ENCODE measurements around the gene HDAC2.

Gene HDAC2

DNA sequence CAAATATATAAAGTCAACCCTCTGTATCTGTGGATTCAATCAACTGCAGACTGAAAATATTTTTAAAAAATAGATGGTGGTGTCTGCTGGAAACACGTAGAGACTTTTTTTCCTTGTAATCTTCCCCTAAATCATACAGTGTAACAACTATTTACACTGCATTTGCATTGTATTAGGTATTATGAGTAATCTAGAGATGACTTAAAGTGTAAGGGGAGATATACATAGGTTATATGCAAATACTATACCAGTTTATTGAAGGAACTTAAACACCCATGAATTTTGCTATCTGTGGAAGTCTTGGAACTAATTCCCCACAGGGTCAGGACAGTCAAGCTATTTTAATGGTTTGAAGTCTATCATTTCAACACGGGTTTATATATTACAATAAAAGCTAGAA, 10.2 kb downstream of the HDAC2 start:
- ChIA-PET POLR2A (ENCODE audit: low non-redundant PET) (no interaction called here), CTCF (no interaction called here)
- H3K27ac ChIP-seq, result no peak overlapping the region
- TF ChIP-seq, protein P1, sequence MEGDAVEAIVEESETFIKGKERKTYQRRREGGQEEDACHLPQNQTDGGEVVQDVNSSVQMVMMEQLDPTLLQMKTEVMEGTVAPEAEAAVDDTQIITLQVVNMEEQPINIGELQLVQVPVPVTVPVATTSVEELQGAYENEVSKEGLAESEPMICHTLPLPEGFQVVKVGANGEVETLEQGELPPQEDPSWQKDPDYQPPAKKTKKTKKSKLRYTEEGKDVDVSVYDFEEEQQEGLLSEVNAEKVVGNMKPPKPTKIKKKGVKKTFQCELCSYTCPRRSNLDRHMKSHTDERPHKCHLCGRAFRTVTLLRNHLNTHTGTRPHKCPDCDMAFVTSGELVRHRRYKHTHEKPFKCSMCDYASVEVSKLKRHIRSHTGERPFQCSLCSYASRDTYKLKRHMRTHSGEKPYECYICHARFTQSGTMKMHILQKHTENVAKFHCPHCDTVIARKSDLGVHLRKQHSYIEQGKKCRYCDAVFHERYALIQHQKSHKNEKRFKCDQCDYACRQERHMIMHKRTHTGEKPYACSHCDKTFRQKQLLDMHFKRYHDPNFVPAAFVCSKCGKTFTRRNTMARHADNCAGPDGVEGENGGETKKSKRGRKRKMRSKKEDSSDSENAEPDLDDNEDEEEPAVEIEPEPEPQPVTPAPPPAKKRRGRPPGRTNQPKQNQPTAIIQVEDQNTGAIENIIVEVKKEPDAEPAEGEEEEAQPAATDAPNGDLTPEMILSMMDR (conservative IDR thresholded peaks at IDR 0.05; ENCODE audit: low read depth), result no peak
- DNase-seq (ENCODE audit: low spot score), result no peak

DNA sequence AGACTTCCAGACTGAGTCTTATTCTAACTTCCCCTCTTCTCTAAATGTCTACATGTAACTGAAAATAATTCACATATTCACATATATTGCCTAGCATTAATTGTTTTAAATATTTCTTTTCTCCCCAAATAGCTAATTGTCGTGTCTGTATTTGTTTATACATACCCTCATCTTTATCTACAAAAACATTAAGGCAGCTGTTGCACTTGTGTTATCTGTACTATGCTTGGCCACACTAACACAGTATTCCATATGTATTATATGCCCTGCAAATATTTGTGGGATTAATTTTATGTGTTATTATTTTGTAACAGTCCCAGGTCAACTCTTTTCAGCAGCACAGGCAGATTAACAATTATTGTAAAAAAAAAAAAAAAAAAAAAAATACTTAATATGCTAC, 11.7 kb downstream of the HDAC2 start:
- TF ChIP-seq, protein P1 (conservative IDR thresholded peaks at IDR 0.05; ENCODE audit: low read depth), result no peak
- ChIA-PET POLR2A (ENCODE audit: low non-redundant PET) (no interaction called here), CTCF (no interaction called here)
- no peak for DNase-seq (ENCODE audit: low spot score)
- H3K27ac ChIP-seq, result no peak overlapping the region

DNA sequence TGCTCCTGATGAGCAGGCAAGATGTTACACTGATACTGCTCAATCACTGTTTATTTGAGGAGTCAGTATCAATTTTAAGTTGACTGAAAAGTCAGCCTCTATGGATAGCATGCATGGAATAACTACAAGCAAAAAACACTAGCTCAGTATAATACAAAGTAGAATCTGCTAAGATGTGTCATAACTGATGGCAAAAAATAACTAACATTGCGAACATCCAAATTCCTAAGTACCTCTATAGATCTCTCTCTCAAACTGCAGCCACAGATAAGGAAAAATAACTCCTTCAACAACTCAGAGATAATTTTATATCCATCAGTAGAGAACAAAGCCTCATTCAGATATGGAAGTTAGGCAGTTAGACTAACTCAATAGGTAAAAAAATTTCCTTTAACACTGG, 16.3 kb downstream of the HDAC2 start:
- TF ChIP-seq, protein P1 (conservative IDR thresholded peaks at IDR 0.05; ENCODE audit: low read depth), result no peak
- H3K27ac ChIP-seq, result no peak overlapping the region
- POLR2A ChIA-PET (ENCODE audit: low non-redundant PET), result no interaction called here
- CTCF ChIA-PET, result interaction anchor here (0.6 kb wide), 1 partner anchor 27 kb away, joined by 6 read pairs; no protein-coding TSS in a partner anchor
- no peak for DNase-seq (ENCODE audit: low spot score)

DNA sequence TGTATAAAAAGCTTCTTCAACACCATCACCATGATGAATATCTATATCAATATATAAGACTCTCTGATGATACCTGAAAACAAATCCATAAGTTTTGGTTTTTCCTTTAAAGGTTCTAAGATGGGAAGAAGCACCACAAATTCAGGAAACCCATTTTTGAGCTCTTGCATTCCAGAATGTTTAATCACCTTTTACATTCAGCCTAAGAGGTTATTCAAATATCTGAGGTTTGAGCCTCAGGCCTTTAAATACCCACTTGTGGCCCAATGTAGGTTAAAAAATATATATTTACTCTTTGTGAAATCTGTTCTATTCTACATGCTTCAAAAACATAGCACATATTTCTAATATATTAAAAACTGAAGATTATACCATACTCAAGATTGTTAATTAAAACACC, 17.6 kb downstream of the HDAC2 start:
- no peak for DNase-seq (ENCODE audit: low spot score)
- ChIA-PET POLR2A (ENCODE audit: low non-redundant PET) (no interaction called here), CTCF (interaction anchor here (0.6 kb wide), 1 partner anchor 12 kb away, joined by 6 read pairs; no protein-coding TSS in a partner anchor)
- TF ChIP-seq, protein P1 (conservative IDR thresholded peaks at IDR 0.05; ENCODE audit: low read depth), result no peak
- H3K27ac ChIP-seq, result no peak overlapping the region

- TF ChIP-seq, protein P1 (conservative IDR thresholded peaks at IDR 0.05; ENCODE audit: low read depth), result no peak
- DNase-seq (ENCODE audit: low spot score), result no peak
- ChIA-PET CTCF (no interaction called here), POLR2A (ENCODE audit: low non-redundant PET) (no interaction called here)
- no peak overlapping the region for H3K27ac ChIP-seq
These were observed 21.4 kb downstream of the HDAC2 start for GRCh38 chr6:113949499-113949898.

DNA sequence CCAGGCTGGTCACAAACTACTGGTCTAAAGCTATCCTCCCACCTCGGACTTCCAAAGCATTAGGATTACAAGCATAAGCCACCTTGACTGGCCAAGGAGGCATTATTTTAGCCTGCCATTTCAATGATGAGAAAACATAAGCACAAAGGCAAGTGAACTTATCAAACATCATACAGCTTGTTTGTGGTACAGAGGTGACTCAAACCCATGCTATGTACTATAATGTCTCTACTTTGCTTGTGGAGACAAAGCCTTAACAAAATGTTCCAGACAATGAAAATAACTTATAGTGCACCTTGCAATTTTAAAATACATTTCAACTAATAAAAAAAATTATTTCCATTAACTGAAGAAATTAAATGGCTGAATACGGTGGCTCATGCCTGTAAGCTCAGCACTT, 26.2 kb downstream of the HDAC2 start:
- CTCF ChIA-PET, result no interaction called here
- no peak overlapping the region for H3K27ac ChIP-seq
- TF ChIP-seq, protein P1 (conservative IDR thresholded peaks at IDR 0.05; ENCODE audit: low read depth), result no peak
- POLR2A ChIA-PET (ENCODE audit: low non-redundant PET), result no interaction called here
- DNase-seq (ENCODE audit: low spot score), result no peak

- POLR2A ChIA-PET (ENCODE audit: low non-redundant PET), result no interaction called here
- TF ChIP-seq, protein P1 (conservative IDR thresholded peaks at IDR 0.05; ENCODE audit: low read depth), result no peak
- no peak for DNase-seq (ENCODE audit: low spot score)
- no peak overlapping the region for H3K27ac ChIP-seq
- CTCF ChIA-PET, result interaction anchor here (0.5 kb wide), 1 partner anchor 1383 kb away, joined by 3 read pairs; no protein-coding TSS in a partner anchor
These were observed 31.1 kb downstream of the HDAC2 start for GRCh38 chr6:113939825-113940224.

Measured in RWPE1 (cell line).